Thymus (tissue), 11 donors: ENCODE results near the gene CD82. TPM values are rescaled to one million over a fixed set of nuclear protein-coding genes. Genes with fewer than 3 reads are reported as not detected.

Experiments
- DNase-seq, 9 donors: peaks; one replicate each; pipeline ENCODE4 v3.0.0-alpha.2; 2013; ENCODE audit warnings: low spot score in 9 of 9, low read depth in 6 of 9, missing footprints in 1 of 9
- H3K27ac ChIP-seq, 2 donors: one replicate each; pipeline ENCODE4 v1.5.1; 2013; ENCODE audit warnings: control low read depth in 1 of 2, low read depth in 1 of 2, low read length in 1 of 2, mild to moderate bottlenecking in 1 of 2, moderate library complexity in 1 of 2
- H3K27me3 ChIP-seq, 2 donors: one replicate each; pipeline ENCODE4 v1.5.1; 2013; ENCODE audit warnings: low read length in 1 of 2; ENCODE audit not compliant: control insufficient read depth in 2 of 2, insufficient read depth in 1 of 2
- H3K36me3 ChIP-seq, 2 donors: one replicate each; pipeline ENCODE4 v1.5.1; 2013; ENCODE audit warnings: low read length in 1 of 2, mild to moderate bottlenecking in 1 of 2, moderate library complexity in 1 of 2; ENCODE audit not compliant: control insufficient read depth in 2 of 2, insufficient read depth in 2 of 2
- H3K4me1 ChIP-seq, 2 donors: one replicate each; pipeline ENCODE4 v1.5.1; 2013; ENCODE audit warnings: low read length in 2 of 2; ENCODE audit not compliant: control insufficient read depth in 2 of 2, insufficient read depth in 2 of 2
- H3K4me3 ChIP-seq, 2 donors: one replicate each; pipeline ENCODE4 v1.5.1; 2013; ENCODE audit warnings: low read length in 2 of 2, control low read depth in 1 of 2, mild to moderate bottlenecking in 1 of 2
- H3K9me3 ChIP-seq, 2 donors: one replicate each; pipeline ENCODE4 v1.5.1; 2013; ENCODE audit warnings: low read length in 1 of 2, mild to moderate bottlenecking in 1 of 2; ENCODE audit not compliant: control insufficient read depth in 2 of 2, insufficient read depth in 1 of 2
- WGBS: extraction: QIAGEN DNeasy Blood & Tissue Kit; methylation state at CpG from one replicate; pipeline ENCODE4 v1.1.7; 2013; 5-methylcytosine and 5-hydroxymethylcytosine counted together
- polyA plus RNA-seq: library from polyadenylated mRNA; stranded (reverse); fragments of 200-250 nt; gene quantifications from one replicate; pipeline ENCODE4 v1.2.3, GENCODE V29; 2013
- total RNA-seq: library from RNA; stranded (reverse); fragments of 120-200 nt; gene quantifications from one replicate; pipeline ENCODE4 v1.2.4, GENCODE V29; 2013
- donor health status: healthy.

The CD82 gene
- total and polyA plus RNA-seq, 2 donors: 34.8 to 34.9 TPM

DNA sequence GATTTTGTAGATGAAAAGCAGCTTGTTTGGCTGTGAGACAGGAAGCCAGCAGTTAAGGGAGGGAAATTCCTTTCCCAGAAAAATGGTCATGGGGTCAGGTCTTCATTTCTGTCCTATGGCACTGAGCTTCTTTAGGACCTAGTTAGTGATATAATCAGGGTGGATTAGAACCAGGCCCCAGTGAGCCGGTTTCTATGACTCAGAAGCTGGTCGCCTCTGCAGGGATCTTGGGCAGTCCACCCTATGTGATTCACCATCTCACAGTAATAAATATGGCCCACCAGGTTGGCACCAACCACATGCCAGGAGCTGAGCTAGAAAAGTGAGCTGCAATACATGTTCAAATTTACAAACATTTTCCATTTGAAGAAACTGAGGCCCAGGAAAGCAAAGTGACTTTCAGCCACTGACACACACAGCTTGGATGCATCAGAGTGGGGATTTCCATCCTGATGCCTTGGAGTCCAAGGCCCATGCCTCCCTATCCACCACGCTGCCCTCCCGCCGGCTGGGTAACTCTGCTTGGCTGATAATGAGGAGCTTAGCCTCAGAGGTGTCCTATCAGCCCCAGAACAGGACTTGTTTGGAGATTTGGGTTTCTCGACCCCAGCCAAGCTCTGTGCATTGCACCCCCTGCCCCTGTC, 42.0 kb downstream of the CD82 start:
- Histone ChIP-seq H3K4me1 (peaks cover 12 to 34% of the 10 kb centered on the region in 2 donors), H3K36me3 (peaks cover 52 to 62% of the 10 kb centered on the region in 2 donors), H3K4me3 (no peak overlapping the region), H3K27ac (no peak overlapping the region), H3K9me3 (no peaks in the 10 kb centered on the region), H3K27me3 (no peaks in the 10 kb centered on the region)
- WGBS: 93% methylated on average over 6 of the region's 6 CpGs
- DNase-seq: no peak

DNA sequence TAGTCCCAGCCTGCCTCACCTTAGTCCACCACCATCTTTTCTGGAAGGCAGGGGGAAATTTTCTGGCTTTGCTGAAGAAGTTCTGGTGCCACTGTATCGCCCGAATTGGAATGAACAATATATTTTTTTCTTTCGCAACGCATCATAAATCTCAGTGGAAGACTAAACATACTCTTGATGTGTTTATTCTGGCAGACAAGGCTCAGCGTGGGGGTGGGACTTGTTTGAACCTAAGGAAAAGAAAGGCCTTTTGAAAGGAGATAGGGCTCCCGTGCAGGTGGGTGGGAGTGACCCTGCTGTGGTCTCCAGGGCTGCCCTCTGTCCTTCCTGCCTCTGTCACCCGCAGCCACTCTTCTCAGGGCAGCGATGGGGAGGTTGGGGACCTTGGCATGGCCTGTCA, 42.5 kb downstream of the CD82 start:
- Histone ChIP-seq H3K9me3 (no peaks in the 10 kb centered on the region), H3K4me3 (no peak overlapping the region), H3K36me3 (peaks cover 56 to 65% of the 10 kb centered on the region in 2 donors), H3K4me1 (peaks cover 12 to 37% of the 10 kb centered on the region in 2 donors), H3K27me3 (no peaks in the 10 kb centered on the region), H3K27ac (peak overlapping the region in 1 of 2 donors; percentile 6)
- DNase-seq: no peak
- WGBS: 90% methylated on average over 8 of the region's 8 CpGs

DNA sequence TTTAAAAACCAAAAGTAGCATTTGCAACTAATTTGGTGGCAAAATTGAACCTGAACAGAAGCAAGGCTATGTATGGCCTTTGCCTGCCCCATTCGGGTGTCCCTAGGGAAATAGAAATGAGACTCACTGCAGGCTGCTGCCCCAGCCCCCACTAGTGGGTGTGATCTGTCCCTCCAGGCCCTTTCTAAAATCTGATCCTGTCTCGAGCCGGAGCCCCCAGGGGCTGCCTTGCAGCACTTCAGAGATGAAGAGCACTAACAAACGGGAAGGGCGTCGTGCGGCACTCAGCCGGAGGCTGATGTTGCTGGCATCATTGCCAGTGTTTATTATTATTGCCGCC, 43.2 kb downstream of the CD82 start:
- Histone ChIP-seq H3K27me3 (no peaks in the 10 kb centered on the region), H3K4me1 (peaks cover 12 to 42% of the 10 kb centered on the region in 2 donors), H3K36me3 (peaks cover 59 to 67% of the 10 kb centered on the region in 2 donors), H3K27ac (peak overlapping the region in 1 of 2 donors; percentile 6), H3K9me3 (no peaks in the 10 kb centered on the region), H3K4me3 (no peak overlapping the region)
- no peak for DNase-seq
- 91% methylated on average over 9 of the region's 9 CpGs for WGBS

DNA sequence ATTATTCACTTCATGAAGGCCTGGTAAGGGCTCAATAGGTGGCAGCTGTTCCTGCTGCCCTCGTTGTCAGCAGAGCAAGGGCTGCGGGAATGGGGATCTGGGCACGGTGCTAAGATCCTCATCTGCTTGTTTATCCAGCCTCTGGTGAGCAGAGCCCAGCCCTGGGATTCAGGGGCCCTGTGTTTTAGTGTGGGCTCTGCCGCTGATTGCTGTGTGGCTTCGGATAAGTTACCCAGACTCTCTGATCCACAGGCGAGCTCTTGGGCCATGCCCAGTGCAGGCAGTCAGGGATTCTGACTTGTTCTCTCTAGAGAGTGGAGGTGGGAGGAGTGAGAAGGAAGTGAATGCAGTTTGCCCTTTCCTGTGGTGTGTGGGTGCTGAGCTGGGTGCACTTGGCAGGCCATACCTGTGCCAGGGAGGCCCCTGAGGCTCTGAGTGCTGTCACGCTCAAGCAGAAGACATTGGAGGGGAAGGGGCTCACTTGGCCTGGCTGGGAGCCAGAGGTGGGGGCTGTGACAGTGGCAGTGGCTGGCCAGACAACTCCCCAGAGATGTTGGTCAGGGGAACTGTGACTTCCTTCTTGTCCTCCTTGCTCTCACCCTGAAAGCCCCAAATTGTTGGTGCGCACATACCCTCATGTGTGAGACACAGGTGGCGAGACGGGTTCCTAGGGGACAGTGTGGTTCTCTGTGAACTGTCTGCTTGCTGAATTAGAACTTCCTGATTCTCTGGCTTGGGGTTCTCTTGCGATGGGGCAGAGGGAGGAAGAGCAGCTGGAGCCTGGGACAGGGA, 43.7 kb downstream of the CD82 start:
- Histone ChIP-seq H3K36me3 (peaks cover 59 to 62% of the 10 kb centered on the region in 2 donors), H3K27me3 (no peaks in the 10 kb centered on the region), H3K27ac (no peak overlapping the region), H3K9me3 (no peaks in the 10 kb centered on the region), H3K4me3 (no peak overlapping the region), H3K4me1 (peaks cover 14 to 47% of the 10 kb centered on the region in 2 donors)
- WGBS: 80% methylated on average over 11 of the region's 11 CpGs
- DNase-seq: peak in 1 of 9 donors; percentile 28

DNA sequence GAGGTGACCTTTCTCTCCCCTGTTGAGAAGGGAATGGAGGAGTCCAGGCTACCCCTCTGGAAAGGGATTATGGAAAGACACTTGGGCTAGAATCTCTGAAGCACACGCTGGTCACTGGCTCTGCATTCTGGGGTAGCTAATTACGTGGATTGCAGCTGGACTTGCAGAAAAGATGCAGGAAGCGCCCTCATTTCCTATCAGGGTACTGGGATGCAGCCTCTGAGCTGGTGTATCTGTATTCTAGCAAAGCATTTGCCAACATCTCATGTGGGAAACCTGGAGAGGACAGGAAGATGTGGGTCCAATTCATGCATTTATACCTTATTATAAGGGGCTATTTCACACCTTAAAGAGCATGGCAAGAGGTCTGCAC, 44.3 kb downstream of the CD82 start:
- no peaks in the 10 kb centered on the region for H3K27me3 ChIP-seq
- no peaks in the 10 kb centered on the region for H3K9me3 ChIP-seq
- H3K4me3 ChIP-seq: no peak overlapping the region
- H3K27ac ChIP-seq: no peak overlapping the region
- DNase-seq: no peak
- H3K36me3 ChIP-seq: peaks cover 53 to 59% of the 10 kb centered on the region in 2 donors
- 92% methylated on average over 3 of the region's 3 CpGs for WGBS
- H3K4me1 ChIP-seq: peaks cover 17 to 51% of the 10 kb centered on the region in 2 donors

DNA sequence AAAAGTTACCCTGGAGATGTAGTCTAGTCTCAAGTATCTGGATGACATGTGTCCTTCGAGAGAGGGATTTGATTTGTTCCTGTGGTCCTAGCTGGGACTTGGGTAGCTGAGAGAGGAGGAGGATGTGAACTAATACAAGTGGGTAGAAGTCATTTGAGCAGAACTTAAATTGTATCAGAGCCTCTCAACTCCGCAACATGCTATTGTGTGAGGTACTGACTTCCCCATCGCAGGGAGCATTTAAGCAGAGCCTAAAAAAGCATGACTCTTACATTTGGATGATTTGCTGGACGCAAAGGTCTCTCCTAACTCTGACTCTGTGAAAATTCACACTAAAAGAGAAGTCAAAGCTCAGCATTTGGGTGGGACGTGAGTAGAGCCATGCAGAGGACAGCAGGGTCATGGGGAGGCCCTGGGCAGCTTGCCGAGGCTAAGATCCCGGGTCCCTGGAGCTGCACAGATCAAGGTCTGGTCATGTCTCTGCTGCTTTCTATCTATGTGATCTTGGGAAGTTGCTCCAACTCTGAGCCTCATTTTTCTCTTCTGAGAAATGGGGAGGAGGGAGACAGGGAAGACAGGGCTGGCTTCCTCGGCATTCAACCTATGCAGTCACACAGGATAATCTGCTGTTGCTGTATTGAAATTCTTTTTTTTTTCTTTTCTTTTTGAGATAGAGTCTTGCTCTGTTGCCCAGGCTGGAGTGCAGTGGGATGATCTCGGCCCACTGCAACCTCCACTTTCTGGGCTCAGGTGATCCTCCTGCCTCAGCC, 44.9 kb downstream of the CD82 start:
- Histone ChIP-seq H3K27me3 (no peaks in the 10 kb centered on the region), H3K4me3 (no peak overlapping the region), H3K36me3 (peaks cover 50 to 59% of the 10 kb centered on the region in 2 donors), H3K4me1 (peaks cover 19 to 57% of the 10 kb centered on the region in 2 donors), H3K9me3 (no peaks in the 10 kb centered on the region), H3K27ac (no peak overlapping the region)
- DNase-seq: no peak
- 97% methylated on average over 9 of the region's 9 CpGs for WGBS

DNA sequence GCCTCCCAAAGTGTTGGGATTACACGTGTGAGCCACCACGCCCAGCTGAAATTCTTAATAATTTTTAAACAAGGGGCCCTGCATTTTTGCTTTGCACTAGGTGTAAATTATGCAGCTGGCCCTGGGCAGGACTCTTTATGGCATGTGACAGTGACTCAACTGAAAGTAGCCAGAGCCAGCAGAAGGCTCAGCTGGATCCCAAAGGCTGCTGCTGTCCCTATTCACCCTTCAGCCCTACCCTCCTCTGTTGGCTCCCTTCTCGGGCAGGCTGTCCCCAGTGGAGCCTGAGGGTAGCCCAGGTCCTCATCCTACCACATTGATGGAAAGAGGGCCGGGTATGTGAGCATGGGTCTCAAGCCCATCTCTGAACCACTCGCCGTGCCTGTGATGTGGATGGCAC, 45.6 kb downstream of the CD82 start:
- Histone ChIP-seq H3K27ac (no peak overlapping the region), H3K36me3 (peaks cover 49 to 59% of the 10 kb centered on the region in 2 donors), H3K27me3 (no peaks in the 10 kb centered on the region), H3K9me3 (peaks cover 0 to 2% of the 10 kb centered on the region in 2 donors), H3K4me3 (no peak overlapping the region), H3K4me1 (peaks cover 20 to 65% of the 10 kb centered on the region in 2 donors)
- DNase-seq: no peak
- WGBS: 89% methylated on average over 6 of the region's 6 CpGs

DNA sequence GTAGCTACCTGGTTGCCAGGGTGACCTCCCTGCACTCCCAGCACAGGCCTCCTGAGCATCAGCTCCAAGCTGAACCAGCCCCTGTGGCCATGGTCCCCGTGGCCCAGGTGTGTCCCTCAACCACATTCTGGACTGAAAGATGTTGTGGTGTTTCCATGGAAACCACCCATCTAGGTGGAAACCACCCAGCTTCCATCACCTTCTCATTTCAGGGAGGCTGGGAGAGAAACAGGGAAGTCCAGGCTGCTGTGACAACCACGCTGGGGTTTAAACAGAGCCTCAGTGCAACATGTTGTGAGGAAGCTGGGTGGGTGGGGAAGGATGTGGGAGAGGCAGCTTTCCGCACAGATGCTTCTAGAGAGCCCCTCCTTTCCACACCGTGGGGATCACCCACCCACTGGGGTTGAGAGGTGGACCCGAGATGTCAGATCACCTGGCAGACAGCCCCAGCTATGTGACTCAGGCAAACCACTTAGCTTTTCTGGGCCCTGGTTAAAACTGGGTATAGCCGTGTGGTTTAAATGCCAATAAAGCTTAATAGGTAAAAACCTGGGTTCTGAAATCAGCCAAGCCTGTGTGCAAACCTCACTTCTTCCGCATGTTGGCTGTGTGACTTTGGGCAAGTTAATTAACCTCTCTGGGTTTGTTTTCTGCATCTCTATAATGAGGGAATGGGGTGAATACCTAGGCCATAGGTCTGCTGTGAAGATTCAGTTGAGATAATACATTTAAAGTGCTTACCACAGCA, 46.4 kb downstream of the CD82 start:
- H3K36me3 ChIP-seq: peaks cover 49 to 58% of the 10 kb centered on the region in 2 donors
- peak overlapping the region; percentile 12 to 37 for H3K27ac ChIP-seq
- no peaks in the 10 kb centered on the region for H3K27me3 ChIP-seq
- H3K9me3 ChIP-seq: peaks cover 0 to 5% of the 10 kb centered on the region in 2 donors
- peaks cover 20 to 70% of the 10 kb centered on the region in 2 donors for H3K4me1 ChIP-seq
- 38% methylated on average over 7 of the region's 7 CpGs for WGBS
- no peak overlapping the region for H3K4me3 ChIP-seq
- DNase-seq: peak in 3 of 9 donors; percentile 27 to 63 (median 35)
